GM12878 (cell line): ENCODE results near the gene STARD8. TPM values are rescaled to one million over a fixed set of nuclear protein-coding genes. Genes with fewer than 3 reads are reported as not detected.

Experiments
- ATAC-seq: fragments of 200-7000 bp; cut with Tn5 transposase; 3 replicates; pipeline ENCODE4 v1.9.1; 2020; ENCODE audit warnings: mild to moderate bottlenecking, moderate library complexity
- BruUV-seq: library from RNA; stranded (reverse); fragments of 400-500 nt; replicated peaks from 2 replicates; lab custom pipeline; 2021; lab: Mats Ljungman, UMichigan
- CTCF ChIA-PET: fragments of 300-600 bp; sonication (Branson Sonifier 250); formaldehyde crosslinking; extraction: SDS; loops from one replicate; lab custom pipeline; 2021; ENCODE audit warnings: inconsistent platforms; lab: Yijun Ruan, JAX
- POLR2A ChIA-PET: fragments of 350-600 bp; formaldehyde crosslinking; extraction: SDS; loops from one replicate; lab custom pipeline; 2021; ENCODE audit warnings: inconsistent platforms; lab: Charles Lee
- RAD21 ChIA-PET: fragments of 300-600 bp; sonication (Branson Sonifier 250); formaldehyde crosslinking; loops from one replicate; lab custom pipeline; 2023; ENCODE audit warnings: antibody characterized with exemption; ENCODE audit not compliant: unreplicated experiment; lab: Charles Lee
- SMC1A ChIA-PET: fragments of 300-600 bp; sonication (Branson Sonifier 250); formaldehyde crosslinking; loops from one replicate; lab custom pipeline; 2023; ENCODE audit not compliant: unreplicated experiment, uncharacterized antibody; lab: Charles Lee
- DNase-seq: peaks from one replicate; pipeline ENCODE4 v3.0.0-alpha.2; 2011; ENCODE audit warnings: low read depth, low spot score
- FAIRE-seq: peaks from 3 replicates; lab custom pipeline; 2011; peaks lifted over from hg19 to GRCh38; lab: Jason Lieb, UNC
- H2AFZ ChIP-seq: 2 replicates; pipeline ENCODE4 v1.6.0; 2011; ENCODE audit warnings: low read depth, low read length, control low read depth; ENCODE audit not compliant: control insufficient read depth
- H3K27ac ChIP-seq: 2 replicates; pipeline ENCODE4 v1.5.1; 2011; ENCODE audit warnings: control low read depth; ENCODE audit not compliant: control insufficient read depth, insufficient read depth
- H3K27me3 ChIP-seq, 2 experiments: replicated peaks in 1 of 2; 2 replicates each; pipeline versions ENCODE4 v1.6.0 to v1.6.1; 2011; ENCODE audit warnings: low read length in 1 of 2; ENCODE audit not compliant: control insufficient read depth in 2 of 2, insufficient read depth in 2 of 2
- H3K36me3 ChIP-seq, 2 experiments: 2 replicates each; pipeline ENCODE4 v1.5.1; 2011; ENCODE audit warnings: low read length in 1 of 2; ENCODE audit not compliant: control insufficient read depth in 2 of 2, insufficient read depth in 2 of 2
- H3K4me1 ChIP-seq: 2 replicates; pipeline ENCODE4 v1.6.1; 2011; ENCODE audit warnings: mild to moderate bottlenecking, low read length, moderate library complexity, mixed read lengths; ENCODE audit not compliant: control insufficient read depth, insufficient read depth
- H3K4me2 ChIP-seq: 2 replicates; pipeline ENCODE4 v1.6.0; 2011; ENCODE audit warnings: control low read depth; ENCODE audit not compliant: control insufficient read depth, insufficient read depth
- H3K4me3 ChIP-seq: fragments of 200-600 bp; sonication (generic); 2 replicates; pipeline ENCODE4 v1.5.1; 2016
- H3K79me2 ChIP-seq: 2 replicates; pipeline ENCODE4 v1.6.0; 2011; ENCODE audit warnings: low read length; ENCODE audit not compliant: control insufficient read depth, insufficient read depth
- H3K9ac ChIP-seq: 2 replicates; pipeline ENCODE4 v1.8.0; 2011; ENCODE audit warnings: low read length, control low read depth, mixed read lengths; ENCODE audit not compliant: control insufficient read depth, insufficient read depth
- H3K9me3 ChIP-seq: replicated peaks from 3 replicates; pipeline ENCODE4 v1.5.1; 2011; ENCODE audit warnings: mild to moderate bottlenecking, low read length; ENCODE audit not compliant: control insufficient read depth, insufficient read depth
- H4K20me1 ChIP-seq: 2 replicates; pipeline ENCODE4 v1.6.0; 2011; ENCODE audit not compliant: control insufficient read depth, insufficient read depth
- CEBPZ ChIP-seq: fragments of 150-350 bp; IDR thresholded peaks from 2 replicates; pipeline ENCODE4 v1.6.1; 2016; ENCODE audit warnings: low read depth, low read length
- ELK1 ChIP-seq: IDR thresholded peaks from 2 replicates; pipeline ENCODE4 v1.6.1; 2012; ENCODE audit warnings: low read depth, low read length, improper control_type of control experiment
- GATAD2B ChIP-seq: fragments of 450-650 bp; conservative IDR thresholded peaks from 2 replicates; pipeline ENCODE4 v1.6.1; 2017; ENCODE audit warnings: low read depth, mild to moderate bottlenecking, moderate library complexity
- IRF4 ChIP-seq: IDR thresholded peaks from 2 replicates; pipeline ENCODE4 v1.6.1; 2011; ENCODE audit warnings: low read depth, low read length
- NBN ChIP-seq: fragments of 450-650 bp; IDR thresholded peaks from 2 replicates; pipeline ENCODE4 v1.6.1; 2016
- NFYB ChIP-seq: IDR thresholded peaks from 2 replicates; pipeline ENCODE4 v1.6.1; 2011; ENCODE audit warnings: low read depth, mild to moderate bottlenecking, low read length, improper control_type of control experiment, moderate library complexity; ENCODE audit not compliant: insufficient read depth
- PKNOX1 ChIP-seq: fragments of 450-650 bp; IDR thresholded peaks from 2 replicates; pipeline ENCODE4 v1.6.1; 2016; ENCODE audit warnings: mild to moderate bottlenecking
- RFX5 ChIP-seq: IDR thresholded peaks from 2 replicates; pipeline ENCODE4 v1.6.1; 2011; ENCODE audit warnings: low read depth, low read length, improper control_type of control experiment
- SIX5 ChIP-seq: IDR thresholded peaks from 2 replicates; pipeline ENCODE4 v1.6.1; 2011; ENCODE audit warnings: mild to moderate bottlenecking, low read depth, low read length, moderate library complexity; ENCODE audit not compliant: severe bottlenecking
- STAT3 ChIP-seq: IDR thresholded peaks from 2 replicates; pipeline ENCODE4 v1.6.1; 2011; ENCODE audit warnings: low read depth, low read length, improper control_type of control experiment
- TCF3 ChIP-seq: IDR thresholded peaks from 2 replicates; pipeline ENCODE4 v1.6.1; 2012; ENCODE audit warnings: low read depth, mild to moderate bottlenecking, low read length, borderline replicate concordance; ENCODE audit not compliant: insufficient read depth
- ZBED1 ChIP-seq: IDR thresholded peaks from 2 replicates; pipeline ENCODE4 v1.6.1; 2016; ENCODE audit warnings: borderline replicate concordance
- ZNF687 ChIP-seq: fragments of 450-650 bp; IDR thresholded peaks from 2 replicates; pipeline ENCODE4 v1.6.1; 2017; ENCODE audit warnings: mild to moderate bottlenecking, moderate library complexity
- WGBS: methylation state at CpG from one replicate; pipeline ENCODE4 v1.1.6; 2016; ENCODE audit warnings: low lambda C conversion rate; ENCODE audit not compliant: insufficient replicate concordance, insufficient coverage; ENCODE audit errors: missing lambda C conversion rate; 5-methylcytosine and 5-hydroxymethylcytosine counted together
- in situ Hi-C: fragments of 300-500 bp; cut with MboI; formaldehyde crosslinking; loops from 9 replicates; pipeline ENCODE4 v1.14.3; 2018; ENCODE audit warnings: mixed read lengths
- intact Hi-C: fragments of 100-400 bp; cut with micrococcal nuclease; formaldehyde crosslinking; loops from one replicate; pipeline ENCODE4 v1.14.2; 2022; ENCODE audit not compliant: unreplicated experiment
- polyA plus RNA-seq, 11 experiments: library from polyadenylated mRNA; depleted of rRNA in 4 of 11; unstranded in 6 of 11; stranded (reverse) in 5 of 11; fragments of >200 nt; fragmentation: Nextera tagmentation in 4 of 11; fragmentation: Illumina TruSeq in 1 of 11; extraction: Ambion mirVana in 4 of 11; extraction: Trizol in 1 of 11; gene quantifications; 1 replicate in 1 of 11; 2 replicates in 10 of 11; pipeline versions ENCODE4 v1.2.1 to v1.2.3, GENCODE V29; 2011 to 2016; ENCODE audit warnings: inconsistent platforms in 2 of 11, missing spikeins in 2 of 11, low read depth in 1 of 11
- total RNA-seq, 4 experiments: library from RNA; depleted of rRNA in 3 of 4; stranded (reverse); fragments of >200 nt in 3 of 4; fragmentation: Illumina TruSeq in 1 of 4; extraction: Trizol in 1 of 4; gene quantifications; 2 replicates each; pipeline versions ENCODE4 v1.2.1 to v1.2.3, GENCODE V29; 2013 to 2021
- TF ChIP-seq, protein P1 (sequence below): fragments of 150-350 bp; IDR thresholded peaks from 2 replicates; pipeline ENCODE4 v1.6.1; 2014; ENCODE audit warnings: mild to moderate bottlenecking, low read depth, low read length

The STARD8 gene
- total and polyA plus RNA-seq, 10 of the 15 experiments (the other 5 are each of a cell fraction or from before 2014, with no cell fraction given) = 0.03 to 0.14 (median 0.07) TPM; not detected in 6

DNA sequence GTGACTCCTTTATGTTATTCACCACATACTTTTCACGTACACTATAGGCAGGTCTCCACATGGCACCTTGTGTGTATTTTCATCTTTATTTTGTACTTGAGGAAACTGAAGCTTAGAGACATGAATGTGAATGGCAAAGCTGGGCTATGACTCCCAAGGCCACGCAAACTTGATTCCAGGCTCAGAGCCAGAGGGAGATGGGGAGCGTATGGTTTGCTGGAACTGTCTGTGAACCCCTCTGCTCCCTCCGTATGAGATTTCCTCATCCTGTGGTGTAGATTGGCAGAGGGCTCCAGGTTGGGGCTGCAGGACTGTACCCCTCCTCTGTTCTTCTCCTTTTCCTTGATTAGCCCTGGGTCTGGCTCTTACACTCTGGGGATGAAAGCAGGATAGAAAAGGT, 16.1 kb upstream of the STARD8 start:
- no TSS peak for BruUV-seq
- SMC1A ChIA-PET = no interaction called here
- DNase-seq = no peak
- ATAC-seq = no peak
- intact Hi-C loops (no loop called here), in situ Hi-C loops (no loop called here)
- H3K79me2 ChIP-seq = no peaks in the 10 kb centered on the region
- H3K4me3 ChIP-seq = no peak overlapping the region
- H2AFZ ChIP-seq = no peak overlapping the region
- no peaks in the 10 kb centered on the region for H3K27me3 ChIP-seq
- no peak overlapping the region for H3K4me2 ChIP-seq
- no peaks in the 10 kb centered on the region for H3K9me3 ChIP-seq
- no peak for FAIRE-seq
- no peaks in the 10 kb centered on the region for H4K20me1 ChIP-seq
- CTCF ChIA-PET = no interaction called here
- H3K27ac ChIP-seq = no peak overlapping the region
- no peaks in the 10 kb centered on the region for H3K36me3 ChIP-seq
- no peaks in the 10 kb centered on the region for H3K4me1 ChIP-seq
- RAD21 ChIA-PET = no interaction called here
- 19% methylated on average over 4 of the region's 4 CpGs for WGBS
- POLR2A ChIA-PET = no interaction called here
- H3K9ac ChIP-seq = no peak overlapping the region
- TF ChIP-seq TCF3 (no peak), STAT3 (no peak), ELK1 (no peak), PKNOX1 (no peak), GATAD2B (no peak), CEBPZ (no peak), ZNF687 (no peak), RFX5 (no peak), SIX5 (no peak), NBN (no peak), ZBED1 (no peak), NFYB (no peak), IRF4 (no peak)
- TF ChIP-seq, protein P1, sequence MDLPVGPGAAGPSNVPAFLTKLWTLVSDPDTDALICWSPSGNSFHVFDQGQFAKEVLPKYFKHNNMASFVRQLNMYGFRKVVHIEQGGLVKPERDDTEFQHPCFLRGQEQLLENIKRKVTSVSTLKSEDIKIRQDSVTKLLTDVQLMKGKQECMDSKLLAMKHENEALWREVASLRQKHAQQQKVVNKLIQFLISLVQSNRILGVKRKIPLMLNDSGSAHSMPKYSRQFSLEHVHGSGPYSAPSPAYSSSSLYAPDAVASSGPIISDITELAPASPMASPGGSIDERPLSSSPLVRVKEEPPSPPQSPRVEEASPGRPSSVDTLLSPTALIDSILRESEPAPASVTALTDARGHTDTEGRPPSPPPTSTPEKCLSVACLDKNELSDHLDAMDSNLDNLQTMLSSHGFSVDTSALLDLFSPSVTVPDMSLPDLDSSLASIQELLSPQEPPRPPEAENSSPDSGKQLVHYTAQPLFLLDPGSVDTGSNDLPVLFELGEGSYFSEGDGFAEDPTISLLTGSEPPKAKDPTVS = no peak
